ENCODE data around the gene RAP1GDS1.

RAP1GDS1 gene

GRCh38 chr4:98433691-98434090 lies 172.5 kb downstream of the RAP1GDS1 start:
- Mint-ChIP-seq H3K36me3 (ENCODE audit: low read depth) (peaks cover 31% of the 10 kb centered on the region), H3K27ac (no peak overlapping the region), H3K4me3 (no peak overlapping the region), H3K4me1 (no peaks in the 10 kb centered on the region), H3K27me3 (ENCODE audit: low read depth) (no peaks in the 10 kb centered on the region), H3K9me3 (no peaks in the 10 kb centered on the region)
- no peak for TF ChIP-seq CTCF (IDR thresholded peaks at IDR 0.05; ENCODE audit: unreplicated experiment in 3 of 3)

GRCh38 chr4:98434816-98435215 lies 173.6 kb downstream of the RAP1GDS1 start:
- Mint-ChIP-seq H3K27ac (no peak overlapping the region), H3K27me3 (ENCODE audit: low read depth) (no peaks in the 10 kb centered on the region), H3K4me1 (no peaks in the 10 kb centered on the region), H3K36me3 (ENCODE audit: low read depth) (peaks cover 38% of the 10 kb centered on the region), H3K9me3 (no peaks in the 10 kb centered on the region), H3K4me3 (no peak overlapping the region)
- no peak for TF ChIP-seq CTCF (IDR thresholded peaks at IDR 0.05; ENCODE audit: unreplicated experiment in 3 of 3)

- H3K4me1 Mint-ChIP-seq: peaks cover 7% of the 10 kb centered on the region
- H3K27ac Mint-ChIP-seq: no peak overlapping the region
- H3K27me3 Mint-ChIP-seq (ENCODE audit: low read depth): no peaks in the 10 kb centered on the region
- H3K9me3 Mint-ChIP-seq: no peaks in the 10 kb centered on the region
- H3K4me3 Mint-ChIP-seq: no peak overlapping the region
- TF ChIP-seq CTCF (IDR thresholded peaks at IDR 0.05; ENCODE audit: unreplicated experiment in 3 of 3): no peak
- peaks cover 24% of the 10 kb centered on the region for H3K36me3 Mint-ChIP-seq (ENCODE audit: low read depth)
These were observed 183.2 kb downstream of the RAP1GDS1 start for GRCh38 chr4:98444371-98444770.

GRCh38 chr4:98446499-98447375 lies 185.6 kb downstream of the RAP1GDS1 start:
- peaks cover 15% of the 10 kb centered on the region for H3K36me3 Mint-ChIP-seq (ENCODE audit: low read depth)
- H3K4me3 Mint-ChIP-seq: no peak overlapping the region
- peaks cover 11% of the 10 kb centered on the region for H3K4me1 Mint-ChIP-seq
- TF ChIP-seq CTCF (IDR thresholded peaks at IDR 0.05; ENCODE audit: unreplicated experiment in 3 of 3): no peak
- H3K9me3 Mint-ChIP-seq: no peaks in the 10 kb centered on the region
- H3K27me3 Mint-ChIP-seq (ENCODE audit: low read depth): no peaks in the 10 kb centered on the region
- H3K27ac Mint-ChIP-seq: no peak overlapping the region

GRCh38 chr4:98447648-98448047 lies 186.5 kb downstream of the RAP1GDS1 start:
- Mint-ChIP-seq H3K4me1 (peaks cover 11% of the 10 kb centered on the region), H3K4me3 (no peak overlapping the region)
- no peak for TF ChIP-seq CTCF (IDR thresholded peaks at IDR 0.05; ENCODE audit: unreplicated experiment in 3 of 3)

GRCh38 chr4:98448908-98449307 lies 187.7 kb downstream of the RAP1GDS1 start:
- H3K27ac Mint-ChIP-seq: peak overlapping the region; percentile 10 to 48 (median 30)
- TF ChIP-seq CTCF (IDR thresholded peaks at IDR 0.05; ENCODE audit: unreplicated experiment in 3 of 3): no peak
- H3K27me3 Mint-ChIP-seq (ENCODE audit: low read depth): no peaks in the 10 kb centered on the region
- peaks cover 11% of the 10 kb centered on the region for H3K4me1 Mint-ChIP-seq
- no peak overlapping the region for H3K4me3 Mint-ChIP-seq
- peaks cover 3% of the 10 kb centered on the region for H3K36me3 Mint-ChIP-seq (ENCODE audit: low read depth)
- H3K9me3 Mint-ChIP-seq: peaks cover 10% of the 10 kb centered on the region

More at GRCh38 chr4:98447648-98448047, 186.5 kb downstream of the RAP1GDS1 start:
- H3K27me3 Mint-ChIP-seq (ENCODE audit: low read depth): no peaks in the 10 kb centered on the region
- H3K9me3 Mint-ChIP-seq: peaks cover 2% of the 10 kb centered on the region
- H3K27ac Mint-ChIP-seq: no peak overlapping the region
- peaks cover 8% of the 10 kb centered on the region for H3K36me3 Mint-ChIP-seq (ENCODE audit: low read depth)
